ENCODE results near the gene CNGA3.

DNA sequence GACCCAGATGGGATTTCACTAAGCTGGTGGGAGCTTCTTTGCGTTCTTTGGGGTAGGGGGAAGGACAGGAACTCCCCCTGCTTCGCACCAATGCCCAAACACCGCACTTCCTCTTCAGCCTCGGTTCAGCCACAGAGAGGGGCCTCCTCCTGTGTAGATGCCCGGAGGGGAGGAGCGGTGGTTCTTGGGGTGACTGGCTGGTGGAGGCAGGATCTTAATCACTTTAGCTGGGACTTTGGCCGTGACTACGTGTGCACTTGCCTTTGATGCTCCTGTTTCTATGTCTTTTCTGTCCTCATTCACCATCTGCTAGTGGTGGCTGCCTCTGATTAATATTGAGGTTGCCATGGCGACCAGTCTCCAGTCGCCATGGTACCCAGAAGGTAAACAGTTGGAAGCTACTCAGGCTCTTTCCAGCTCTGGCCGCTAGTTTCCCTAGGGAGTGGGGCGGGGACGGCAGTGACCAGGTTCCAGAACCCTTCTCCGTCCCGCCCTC, 1.9 kb downstream of the CNGA3 start:
- TF ChIP-seq SMC3 (IDR thresholded peaks at IDR 0.05; ENCODE audit: low read depth, low read length) = no peak
- no peak for TF ChIP-seq BHLHE40 (IDR thresholded peaks at IDR 0.05; ENCODE audit: low read depth, low read length)
- TF ChIP-seq CEBPB (IDR thresholded peaks at IDR 0.05; ENCODE audit: low read depth, low read length) = no peak
- TF ChIP-seq RAD21 (IDR thresholded peaks at IDR 0.05; ENCODE audit: low read length) = no peak
- no peak for TF ChIP-seq CTCF (conservative IDR thresholded peaks at IDR 0.05; ENCODE audit: low read depth, low read length)

Data from IMR-90 (cell line).